NCI-H1105 treated with DMSO at 0.1 percent for 48 hours (cell line): ENCODE measurements around the gene TGM3.

ENCODE experiments used
- DNase-seq: peaks from one replicate; lab custom pipeline; 2025; lab: John Stamatoyannopoulos, UW

The TGM3 gene

DNA sequence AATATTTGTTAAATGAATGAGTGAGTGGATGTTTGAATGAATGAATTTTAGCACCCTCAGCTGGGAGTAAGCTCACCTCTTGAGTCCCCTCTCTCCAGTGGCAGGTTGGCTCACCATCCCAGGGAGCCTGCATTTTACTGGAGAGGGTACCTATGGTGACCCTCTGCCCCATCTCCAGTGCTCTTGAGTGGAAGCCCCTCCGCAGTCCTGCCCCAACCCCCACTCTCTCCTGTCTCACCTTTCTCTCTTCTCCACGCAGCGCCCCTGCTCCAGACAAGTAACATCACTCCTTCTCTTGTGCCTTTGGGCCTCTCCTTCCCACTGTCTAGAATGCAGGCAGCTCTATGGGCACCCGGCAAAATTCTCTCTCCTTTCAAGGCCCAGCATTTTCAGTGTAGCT, 11.3 kb downstream of the TGM3 start:
- no peak for DNase-seq

DNA sequence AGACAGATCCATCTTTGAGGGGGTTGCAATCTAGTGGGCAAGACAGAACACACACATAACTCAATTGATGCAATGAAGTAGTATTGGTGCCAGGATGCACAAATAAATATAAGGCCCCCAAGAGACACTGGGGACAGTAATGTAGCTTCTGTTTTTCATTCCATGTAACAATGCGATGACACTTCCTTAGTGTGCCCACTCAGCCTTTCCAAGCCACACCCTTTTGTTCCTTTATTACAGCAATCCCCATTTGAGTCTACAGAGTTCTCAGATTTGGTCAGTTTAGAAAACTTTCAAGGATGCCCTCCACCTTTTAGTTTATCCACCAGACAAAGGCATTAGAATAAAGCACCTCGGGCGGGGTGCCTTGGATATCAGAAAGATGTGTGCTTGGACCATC, 15.5 kb downstream of the TGM3 start:
- DNase-seq = no peak

GRCh38 chr20:2312876-2313275, 17.1 kb downstream of the TGM3 start:
- no peak for DNase-seq

DNA sequence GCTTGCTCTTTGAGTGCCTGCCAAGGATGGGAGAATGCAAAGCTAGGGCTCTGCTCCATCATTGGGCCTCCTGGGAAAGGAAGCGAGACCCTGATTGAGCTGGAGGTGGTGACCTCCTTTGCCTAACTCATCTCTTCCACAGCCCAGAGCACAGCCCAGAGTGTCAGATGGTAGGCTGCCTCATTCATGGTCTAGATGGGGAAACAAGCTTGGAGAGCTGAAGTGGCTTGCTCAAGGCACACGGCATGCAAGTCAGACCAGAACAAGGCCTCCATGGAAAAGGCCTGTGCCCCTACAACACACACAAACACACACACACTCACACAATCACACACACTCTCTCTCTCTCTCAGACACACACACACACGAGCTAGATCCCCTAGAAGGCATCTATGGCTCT, 17.5 kb downstream of the TGM3 start:
- DNase-seq = no peak

DNA sequence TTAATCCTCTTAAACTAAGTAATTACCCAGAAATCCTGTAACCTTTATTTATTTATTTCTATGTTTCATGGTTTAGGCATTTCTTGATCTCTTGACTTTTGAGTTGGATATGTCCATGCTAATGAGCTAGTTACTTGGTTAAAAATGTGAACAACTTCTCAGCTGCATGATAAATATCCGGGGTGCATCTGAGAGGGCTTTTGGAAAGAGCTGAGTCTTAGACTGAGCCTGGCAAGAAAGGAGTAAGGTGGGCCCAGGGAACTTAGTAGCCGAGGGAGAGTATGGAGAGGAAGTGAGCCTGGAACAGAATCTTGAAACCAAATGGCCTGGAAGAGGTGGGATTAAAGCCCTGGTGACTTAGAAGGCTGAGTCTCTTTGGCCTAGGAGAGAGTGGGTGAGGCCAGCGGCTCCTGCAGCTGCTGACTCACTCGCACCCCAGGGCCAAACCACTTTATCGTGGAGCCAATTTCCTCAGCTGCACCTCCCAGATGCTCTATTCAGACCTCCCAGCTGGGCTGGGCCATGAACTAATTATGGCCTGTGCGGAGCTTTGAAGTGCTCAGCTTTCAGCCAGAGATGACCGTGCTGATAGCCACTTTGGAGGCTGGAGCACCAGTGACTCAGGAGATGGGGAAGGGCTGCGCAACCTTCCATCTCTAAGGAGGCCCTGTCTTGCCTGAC, 19.1 kb downstream of the TGM3 start:
- DNase-seq = no peak

DNA sequence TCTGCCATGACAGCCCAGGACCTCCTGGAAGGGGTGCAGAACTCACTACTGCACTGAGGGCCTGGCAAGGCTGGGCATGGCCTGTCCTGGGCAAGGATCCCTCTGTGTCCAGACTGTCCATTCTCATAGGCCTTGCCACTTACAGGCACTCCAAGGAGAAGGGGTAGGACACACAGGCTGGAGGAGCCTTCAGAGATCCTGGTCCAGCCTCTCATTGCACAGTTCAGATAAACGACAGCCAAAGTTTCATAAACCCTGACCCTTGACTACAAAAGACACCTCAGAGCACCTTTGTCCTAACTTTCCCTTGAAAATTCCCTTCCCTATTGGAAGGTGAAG, 19.6 kb downstream of the TGM3 start:
- DNase-seq = no peak

GRCh38 chr20:2316847-2317495, 21.2 kb downstream of the TGM3 start:
- no peak for DNase-seq

GRCh38 chr20:2320813-2321658, 25.2 kb downstream of the TGM3 start:
- DNase-seq = peak; percentile 11

DNA sequence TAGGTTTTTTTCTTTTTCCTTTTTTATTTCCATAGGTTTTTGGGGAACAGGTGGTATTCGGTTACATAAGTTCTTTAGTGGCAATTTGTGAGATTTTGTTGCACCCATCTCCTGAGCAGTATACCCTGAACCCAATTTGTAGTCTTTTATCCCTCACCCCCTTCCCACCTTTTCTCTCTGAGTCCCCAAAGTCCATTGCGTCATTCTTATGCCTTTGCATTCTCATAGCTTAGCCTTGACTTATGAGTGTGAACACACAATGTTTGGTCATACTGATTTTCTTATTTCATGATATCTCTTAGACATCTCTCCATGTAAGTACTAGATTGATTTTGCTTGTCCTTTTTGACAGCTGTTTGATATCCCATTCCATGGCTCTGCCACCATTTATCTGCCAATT, 27.2 kb downstream of the TGM3 start:
- no peak for DNase-seq

- DNase-seq = no peak
These were observed 30.2 kb downstream of the TGM3 start for GRCh38 chr20:2326046-2326445.

DNA sequence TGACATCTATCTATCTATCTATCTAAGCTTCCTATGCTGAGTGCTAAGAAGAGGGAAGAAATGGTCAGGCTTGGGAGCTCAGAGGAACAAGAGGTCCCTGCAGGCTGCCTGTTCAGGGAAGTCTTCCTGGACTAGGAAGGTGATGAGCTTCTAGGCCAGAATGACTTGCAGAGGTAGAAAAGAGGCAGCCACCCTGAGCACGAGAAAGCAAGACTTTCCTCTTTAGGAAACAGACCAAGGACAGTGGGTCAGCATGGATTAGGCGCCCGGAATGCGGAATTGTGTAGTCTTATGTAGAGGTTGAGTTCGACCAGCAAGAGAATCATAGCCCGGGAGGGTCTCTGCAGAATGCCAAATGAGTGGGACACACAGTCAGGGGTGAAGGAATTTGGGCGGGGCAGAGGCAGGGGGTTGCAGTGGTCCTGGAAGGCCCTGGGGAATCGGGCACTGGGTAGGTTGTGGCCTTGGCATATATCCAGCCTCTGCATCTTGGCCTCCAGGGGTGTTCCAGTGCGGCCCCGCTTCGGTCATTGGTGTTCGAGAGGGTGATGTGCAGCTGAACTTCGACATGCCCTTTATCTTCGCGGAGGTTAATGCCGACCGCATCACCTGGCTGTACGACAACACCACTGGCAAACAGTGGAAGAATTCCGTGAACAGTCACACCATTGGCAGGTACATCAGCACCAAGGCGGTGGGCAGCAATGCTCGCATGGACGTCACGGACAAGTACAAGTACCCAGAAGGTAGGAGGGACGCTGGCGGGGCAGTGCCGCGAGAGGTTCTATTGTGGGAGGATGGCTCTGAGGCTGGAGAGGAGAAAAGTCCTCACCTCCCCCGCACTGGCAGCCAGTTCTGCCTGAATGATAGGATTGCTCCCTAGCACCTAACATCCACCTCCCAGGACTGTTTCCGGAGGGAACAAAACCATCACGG, 32.1 kb downstream of the TGM3 start:
- DNase-seq = no peak

- DNase-seq = no peak
These were observed 33.5 kb downstream of the TGM3 start for GRCh38 chr20:2329286-2329685.

- no peak for DNase-seq
These were observed 34.4 kb downstream of the TGM3 start for GRCh38 chr20:2330090-2330695.

GRCh38 chr20:2331106-2331505, 35.3 kb downstream of the TGM3 start:
- DNase-seq = no peak

DNA sequence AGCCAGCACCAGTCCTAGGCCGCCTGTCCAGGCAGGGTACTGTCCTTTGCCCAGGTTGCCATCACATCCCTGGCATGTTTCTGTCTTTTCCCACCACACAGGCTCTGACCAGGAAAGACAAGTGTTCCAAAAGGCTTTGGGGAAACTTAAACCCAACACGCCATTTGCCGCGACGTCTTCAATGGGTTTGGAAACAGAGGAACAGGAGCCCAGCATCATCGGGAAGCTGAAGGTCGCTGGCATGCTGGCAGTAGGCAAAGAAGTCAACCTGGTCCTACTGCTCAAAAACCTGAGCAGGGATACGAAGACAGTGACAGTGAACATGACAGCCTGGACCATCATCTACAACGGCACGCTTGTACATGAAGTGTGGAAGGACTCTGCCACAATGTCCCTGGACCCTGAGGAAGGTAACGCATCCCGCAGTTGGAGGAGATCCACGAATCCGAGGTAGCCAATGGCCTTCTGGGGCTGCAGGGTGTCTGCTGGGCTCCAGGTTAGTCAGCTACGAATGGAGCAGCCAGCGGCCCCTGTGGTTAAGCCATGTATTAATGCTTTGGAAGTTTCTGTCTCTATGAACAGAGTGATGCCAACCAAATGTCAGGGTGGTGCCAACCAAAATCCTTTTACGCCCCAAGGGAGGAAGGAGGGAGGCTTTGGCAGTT, 36.2 kb downstream of the TGM3 start:
- no peak for DNase-seq

DNA sequence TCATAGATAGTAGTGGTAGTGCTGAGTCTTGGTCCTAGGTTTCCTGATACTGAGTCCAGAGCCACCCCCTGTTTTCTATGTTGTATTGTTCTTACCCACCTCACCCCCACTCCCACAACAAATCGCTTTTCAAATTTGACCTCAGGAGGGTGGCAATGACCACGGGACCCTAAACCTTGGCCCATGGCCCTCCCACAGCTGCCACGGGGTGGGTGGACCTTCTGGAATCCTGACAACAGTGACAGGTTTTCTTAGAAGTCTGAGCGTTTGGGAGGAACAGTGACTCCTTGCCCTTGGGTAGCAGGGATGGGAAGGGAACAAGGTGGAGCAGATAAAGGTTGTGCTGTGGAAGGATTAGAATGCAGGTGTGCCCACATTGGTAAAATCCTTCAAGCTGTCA, 36.9 kb downstream of the TGM3 start:
- DNase-seq = no peak

- no peak for DNase-seq
These were observed 38.0 kb downstream of the TGM3 start for GRCh38 chr20:2333821-2334220.

DNA sequence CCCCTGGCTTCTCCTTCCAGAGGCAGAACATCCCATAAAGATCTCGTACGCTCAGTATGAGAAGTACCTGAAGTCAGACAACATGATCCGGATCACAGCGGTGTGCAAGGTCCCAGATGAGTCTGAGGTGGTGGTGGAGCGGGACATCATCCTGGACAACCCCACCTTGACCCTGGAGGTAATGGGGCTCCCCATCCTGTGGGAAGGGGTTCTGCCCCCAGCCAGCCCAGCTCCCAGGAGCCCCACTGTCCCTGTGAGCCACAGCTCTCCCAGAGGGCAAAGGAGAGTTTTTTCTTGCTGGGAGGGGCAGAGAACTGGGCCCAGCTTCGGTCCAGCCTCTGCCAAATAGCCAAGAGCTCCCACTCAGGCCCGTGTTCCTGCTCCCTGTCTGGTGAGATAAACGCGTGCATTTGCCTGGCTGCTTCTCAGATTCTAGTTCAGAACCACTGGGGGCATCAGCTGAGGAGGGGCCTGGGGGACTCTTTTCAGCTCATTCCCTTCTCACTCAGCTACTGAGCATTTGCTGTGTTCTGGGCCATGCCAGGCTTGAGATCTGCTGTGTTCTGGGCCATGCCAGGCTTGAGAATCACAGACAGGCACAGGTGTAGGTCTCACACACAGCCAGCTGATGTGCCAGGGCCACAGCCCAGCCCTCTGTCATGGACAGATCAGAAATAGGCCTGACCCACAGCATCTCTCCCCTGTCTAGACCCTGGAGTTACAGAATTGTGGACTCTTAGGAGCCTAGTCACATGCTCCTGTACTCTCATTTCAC, 39.5 kb downstream of the TGM3 start:
- no peak for DNase-seq

DNA sequence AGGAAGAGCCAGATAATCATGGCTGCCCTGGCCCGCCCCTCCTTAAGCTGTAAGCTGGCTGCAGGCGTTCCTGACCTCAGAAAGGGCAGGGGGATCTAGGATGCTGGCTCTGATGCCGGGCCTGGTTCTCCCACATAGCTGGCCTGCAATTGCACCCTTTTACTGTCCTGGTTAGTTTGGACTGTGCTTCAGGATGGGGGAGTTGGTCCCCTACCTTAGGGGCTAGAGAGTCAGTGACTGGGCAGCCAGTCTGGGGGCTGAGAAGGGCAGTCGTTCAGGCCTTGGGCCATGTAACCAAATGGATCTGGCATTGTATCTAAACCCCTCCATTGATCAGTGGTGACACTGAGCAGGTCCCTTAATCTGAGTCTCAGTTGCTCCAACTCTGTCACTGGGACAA, 40.7 kb downstream of the TGM3 start:
- DNase-seq = no peak

DNA sequence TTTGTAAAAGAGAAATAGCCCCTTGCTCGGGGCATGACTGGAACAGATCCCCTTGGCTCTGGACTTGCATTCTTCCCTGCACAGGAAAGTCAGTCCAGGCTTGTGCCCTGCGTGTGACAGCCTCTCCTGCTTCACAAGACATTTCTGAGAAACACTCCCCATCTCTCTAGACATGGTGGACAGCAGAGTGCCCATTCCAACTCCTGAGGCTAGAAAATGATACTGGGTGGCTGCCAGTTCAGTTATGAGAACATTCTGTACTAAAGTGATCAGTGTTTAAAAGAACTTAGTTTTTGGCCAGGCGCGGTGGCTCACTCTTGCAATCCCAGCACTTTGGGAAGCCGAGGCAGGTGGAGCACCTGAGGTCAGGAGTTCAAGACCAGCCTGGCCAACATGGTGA, 41.3 kb downstream of the TGM3 start:
- DNase-seq = no peak
